SU-DHL-6 (cell line): ENCODE results near the gene THSD4.

Experiments
- CTCF ChIP-seq: fragments of 200-600 bp; sonication (generic); IDR thresholded peaks from one replicate; pipeline ENCODE4 v1.5.1; 2017; ENCODE audit warnings: antibody characterized with exemption, mild to moderate bottlenecking, low read length, moderate library complexity; ENCODE audit not compliant: insufficient read depth, poor library complexity, severe bottlenecking
- EZH2phosphoT487 ChIP-seq: fragments of 200-600 bp; sonication (generic), shearing (Covaris generic); conservative IDR thresholded peaks from 2 replicates; pipeline ENCODE4 v1.6.1; 2018; ENCODE audit warnings: mild to moderate bottlenecking, antibody characterized with exemption, low read length, moderate library complexity, mixed read lengths

- TF ChIP-seq CTCF (no peak), EZH2phosphoT487 (no peak)
Observed at GRCh38 chr15:71386005-71386404, 270.7 kb downstream of the THSD4 start.
